ENCODE results near the gene SYNDIG1L.

SYNDIG1L gene

GRCh38 chr14:74380172-74380571 is 45.8 kb downstream of the SYNDIG1L start:
- peak; percentile 3 for DNase-seq (ENCODE audit: low read depth)
- no peak overlapping the region for H3K4me3 ChIP-seq (ENCODE audit: low read length)

DNA sequence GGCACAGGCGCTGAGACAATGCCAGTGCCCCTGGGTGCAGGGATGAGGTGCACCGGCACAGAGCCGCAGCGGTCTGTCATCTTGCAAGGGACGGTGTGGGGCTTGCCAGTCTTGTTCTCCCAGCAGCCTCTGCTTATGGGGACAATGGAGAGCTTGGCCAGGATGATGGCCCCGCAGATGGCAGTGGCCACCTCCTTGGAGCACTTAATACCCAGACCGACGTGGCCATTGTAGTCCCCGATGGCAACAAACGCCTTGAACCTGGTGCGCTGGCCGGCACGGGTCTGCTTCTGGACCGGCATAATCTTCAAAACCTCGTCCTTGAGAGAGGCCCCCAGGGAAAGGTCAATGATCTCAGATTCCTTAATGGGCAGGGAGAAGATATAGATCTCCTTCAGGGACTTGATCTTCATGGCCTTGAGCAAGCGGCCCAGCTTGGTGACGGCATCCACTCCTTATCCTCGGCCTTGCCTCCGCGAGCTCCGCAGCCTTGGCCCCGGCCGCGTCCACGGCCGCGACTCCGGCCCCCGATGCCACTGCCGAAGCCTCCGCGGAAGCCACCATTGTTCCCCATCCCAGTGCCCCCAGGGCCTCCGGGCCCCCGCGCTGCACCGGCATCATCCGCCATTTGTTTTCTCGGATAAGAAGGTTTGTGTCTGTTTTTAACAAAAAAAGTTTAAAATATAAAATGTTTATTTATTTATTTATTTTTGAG is 47.9 kb downstream of the SYNDIG1L start:
- H3K4me3 ChIP-seq (ENCODE audit: low read length), result no peak overlapping the region
- TF ChIP-seq CTCF (conservative IDR thresholded peaks at IDR 0.05; ENCODE audit: low read length), result no peak
- DNase-seq (ENCODE audit: low read depth), result no peak

More at GRCh38 chr14:74380172-74380571, 45.8 kb downstream of the SYNDIG1L start:
- no peak for TF ChIP-seq CTCF (conservative IDR thresholded peaks at IDR 0.05; ENCODE audit: low read length)

GRCh38 chr14:74368441-74368840 is 57.6 kb downstream of the SYNDIG1L start:
- DNase-seq (ENCODE audit: low read depth), result no peak
- H3K4me3 ChIP-seq (ENCODE audit: low read length), result no peak overlapping the region
- TF ChIP-seq CTCF (conservative IDR thresholded peaks at IDR 0.05; ENCODE audit: low read length), result no peak

- TF ChIP-seq CTCF (conservative IDR thresholded peaks at IDR 0.05; ENCODE audit: low read length), result no peak
- DNase-seq (ENCODE audit: low read depth), result no peak
- H3K4me3 ChIP-seq (ENCODE audit: low read length), result no peak overlapping the region
Observed at GRCh38 chr14:74368026-74368425, 58.0 kb downstream of the SYNDIG1L start.

GRCh38 chr14:74364271-74364880 is 61.6 kb downstream of the SYNDIG1L start:
- TF ChIP-seq CTCF (conservative IDR thresholded peaks at IDR 0.05; ENCODE audit: low read length), result no peak
- H3K4me3 ChIP-seq (ENCODE audit: low read length), result no peak overlapping the region
- DNase-seq (ENCODE audit: low read depth), result no peak

GRCh38 chr14:74362361-74362915 is 63.6 kb downstream of the SYNDIG1L start:
- DNase-seq (ENCODE audit: low read depth), result peak; percentile 72
- TF ChIP-seq CTCF (conservative IDR thresholded peaks at IDR 0.05; ENCODE audit: low read length), result peak; percentile 99
- H3K4me3 ChIP-seq (ENCODE audit: low read length), result no peak overlapping the region

GRCh38 chr14:74360163-74360562 is 65.8 kb downstream of the SYNDIG1L start:
- DNase-seq (ENCODE audit: low read depth), result no peak
- no peak for TF ChIP-seq CTCF (conservative IDR thresholded peaks at IDR 0.05; ENCODE audit: low read length)
- H3K4me3 ChIP-seq (ENCODE audit: low read length), result no peak overlapping the region
